MM.1S (cell line): ENCODE measurements around the gene PEX13.
"Not testable (repeated sequence)": the region's sequence is repeated elsewhere in the genome, so short reads cannot be mapped to it uniquely, and the experiment has no call there.

Source experiments
- DNase-seq: peaks from one replicate; pipeline ENCODE4 v3.0.0-alpha.2; 2015
- H2AFZ ChIP-seq: fragments of 300-600 bp; sonication (generic); 2 replicates; pipeline ENCODE4 v1.6.0; 2016; ENCODE audit warnings: antibody characterized with exemption, low read length
- H3F3A ChIP-seq: fragments of 300-600 bp; sonication (generic); 2 replicates; pipeline ENCODE4 v1.6.1; 2016; ENCODE audit warnings: mild to moderate bottlenecking, antibody characterized with exemption, low read length, moderate library complexity, mixed read lengths; ENCODE audit not compliant: insufficient read depth
- H3K27ac ChIP-seq: fragments of 300-600 bp; sonication (generic); 2 replicates; pipeline ENCODE4 v1.5.1; 2016; ENCODE audit warnings: mild to moderate bottlenecking, low read length
- H3K27me3 ChIP-seq: fragments of 300-600 bp; sonication (generic); replicated peaks from 2 replicates; pipeline ENCODE4 v1.6.0; 2016; ENCODE audit warnings: low read length; ENCODE audit not compliant: insufficient read depth
- H3K36me3 ChIP-seq: fragments of 300-600 bp; sonication (generic); replicated peaks from 2 replicates; pipeline ENCODE4 v1.6.1; 2016; ENCODE audit warnings: mild to moderate bottlenecking, low read length, mixed read lengths; ENCODE audit not compliant: insufficient read depth
- H3K4me1 ChIP-seq: fragments of 300-600 bp; sonication (generic); 2 replicates; pipeline ENCODE4 v1.6.1; 2016; ENCODE audit warnings: low read length, mixed read lengths
- H3K4me2 ChIP-seq: fragments of 300-600 bp; sonication (generic); 2 replicates; pipeline ENCODE4 v1.6.0; 2016; ENCODE audit warnings: low read depth, low read length
- H3K4me3 ChIP-seq: fragments of 300-600 bp; sonication (generic); 2 replicates; pipeline ENCODE4 v1.5.1; 2016; ENCODE audit warnings: low read length, mixed read lengths
- H3K79me2 ChIP-seq: fragments of 300-600 bp; sonication (generic); 2 replicates; pipeline ENCODE4 v1.6.1; 2016; ENCODE audit warnings: mixed run types, low read length, mixed read lengths
- H3K9ac ChIP-seq: fragments of 300-600 bp; sonication (generic); 2 replicates; pipeline ENCODE4 v1.6.1; 2016; ENCODE audit warnings: low read length, mixed read lengths
- H3K9me2 ChIP-seq: fragments of 300-600 bp; sonication (generic); replicated peaks from 2 replicates; pipeline ENCODE4 v1.6.1; 2016; ENCODE audit warnings: mild to moderate bottlenecking, low read length, mixed read lengths; ENCODE audit not compliant: insufficient read depth
- H3K9me3 ChIP-seq: fragments of 300-600 bp; sonication (generic); replicated peaks from 2 replicates; pipeline ENCODE4 v1.6.1; 2016; ENCODE audit warnings: mild to moderate bottlenecking, low read length, mixed read lengths; ENCODE audit not compliant: insufficient read depth
- H4K20me1 ChIP-seq: fragments of 300-600 bp; sonication (generic); 2 replicates; pipeline ENCODE4 v1.6.1; 2016; ENCODE audit warnings: mild to moderate bottlenecking, low read length, moderate library complexity, mixed read lengths; ENCODE audit not compliant: insufficient read depth
- EZH2 ChIP-seq: fragments of 300-600 bp; sonication (generic); optimal IDR thresholded peaks from 2 replicates; pipeline ENCODE3; 2017; ENCODE audit warnings: low read depth, mild to moderate bottlenecking, antibody characterized with exemption, low read length, mixed read lengths
- EZH2phosphoT487 ChIP-seq: fragments of 300-600 bp; sonication (generic); IDR thresholded peaks from 2 replicates; pipeline ENCODE4 v1.6.1; 2018; ENCODE audit warnings: antibody characterized with exemption, low read length
- TF ChIP-seq, protein P1 (sequence below): fragments of 300-600 bp; sonication (generic); IDR thresholded peaks from 2 replicates; pipeline ENCODE4 v1.5.1; 2016; ENCODE audit warnings: antibody characterized with exemption, low read length, mixed read lengths

Gene PEX13

DNA sequence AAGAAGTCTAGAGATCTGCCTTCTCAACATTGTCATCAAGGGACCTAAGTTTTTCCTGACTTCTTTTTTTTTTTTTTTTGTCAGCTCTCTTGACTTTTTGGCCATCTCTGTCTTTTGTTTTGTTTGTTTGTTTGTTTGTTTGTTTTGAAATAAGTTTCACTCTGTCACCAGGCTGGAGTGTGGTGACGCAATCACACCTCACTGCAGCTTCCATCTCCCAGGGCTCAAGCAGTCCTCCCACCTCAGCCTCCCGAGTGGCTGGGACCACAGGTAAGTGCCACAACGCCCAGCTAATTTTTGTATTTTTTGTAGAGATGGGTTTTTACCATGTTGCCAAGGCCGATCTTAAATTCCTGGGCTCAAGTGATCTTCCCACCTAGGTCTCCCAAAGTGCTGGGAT is 6.2 kb downstream of the PEX13 start:
- Histone ChIP-seq H2AFZ (no peak overlapping the region), H3K4me2 (no peak overlapping the region), H3K27me3 (no peaks in the 10 kb centered on the region), H3K4me3 (no peak overlapping the region), H3K79me2 (peaks cover 41% of the 10 kb centered on the region), H3K4me1 (peaks cover 10% of the 10 kb centered on the region; the same call in 1 of the 2 replicates), H3F3A (no peaks in the 10 kb centered on the region), H3K36me3 (no peaks in the 10 kb centered on the region), H3K9me2 (no peaks in the 10 kb centered on the region), H3K27ac (no peak overlapping the region), H3K9ac (no peak overlapping the region), H3K9me3 (no peaks in the 10 kb centered on the region), H4K20me1 (no peaks in the 10 kb centered on the region)
- TF ChIP-seq, protein P1, sequence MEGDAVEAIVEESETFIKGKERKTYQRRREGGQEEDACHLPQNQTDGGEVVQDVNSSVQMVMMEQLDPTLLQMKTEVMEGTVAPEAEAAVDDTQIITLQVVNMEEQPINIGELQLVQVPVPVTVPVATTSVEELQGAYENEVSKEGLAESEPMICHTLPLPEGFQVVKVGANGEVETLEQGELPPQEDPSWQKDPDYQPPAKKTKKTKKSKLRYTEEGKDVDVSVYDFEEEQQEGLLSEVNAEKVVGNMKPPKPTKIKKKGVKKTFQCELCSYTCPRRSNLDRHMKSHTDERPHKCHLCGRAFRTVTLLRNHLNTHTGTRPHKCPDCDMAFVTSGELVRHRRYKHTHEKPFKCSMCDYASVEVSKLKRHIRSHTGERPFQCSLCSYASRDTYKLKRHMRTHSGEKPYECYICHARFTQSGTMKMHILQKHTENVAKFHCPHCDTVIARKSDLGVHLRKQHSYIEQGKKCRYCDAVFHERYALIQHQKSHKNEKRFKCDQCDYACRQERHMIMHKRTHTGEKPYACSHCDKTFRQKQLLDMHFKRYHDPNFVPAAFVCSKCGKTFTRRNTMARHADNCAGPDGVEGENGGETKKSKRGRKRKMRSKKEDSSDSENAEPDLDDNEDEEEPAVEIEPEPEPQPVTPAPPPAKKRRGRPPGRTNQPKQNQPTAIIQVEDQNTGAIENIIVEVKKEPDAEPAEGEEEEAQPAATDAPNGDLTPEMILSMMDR, result no peak
- TF ChIP-seq EZH2phosphoT487 (no peak), EZH2 (no peak)
- no peak for DNase-seq

GRCh38 chr2:61029533-61029932 is 12.0 kb downstream of the PEX13 start:
- no peak overlapping the region for H3K4me2 ChIP-seq
- H2AFZ ChIP-seq, result no peak overlapping the region
- H3K27ac ChIP-seq, result no peak overlapping the region
- TF ChIP-seq EZH2, result no peak
- TF ChIP-seq, protein P1, result no peak
- TF ChIP-seq EZH2phosphoT487, result no peak
- H3K9me2 ChIP-seq, result no peaks in the 10 kb centered on the region
- no peak for DNase-seq
- H3K27me3 ChIP-seq, result no peaks in the 10 kb centered on the region
- H3K4me1 ChIP-seq, result no peaks in the 10 kb centered on the region
- no peaks in the 10 kb centered on the region for H3F3A ChIP-seq
- no peaks in the 10 kb centered on the region for H3K79me2 ChIP-seq
- H3K36me3 ChIP-seq, result peaks cover 7% of the 10 kb centered on the region; the same call in 1 of the 2 replicates
- no peak overlapping the region for H3K9ac ChIP-seq
- no peak overlapping the region for H3K4me3 ChIP-seq
- H3K9me3 ChIP-seq, result no peaks in the 10 kb centered on the region
- H4K20me1 ChIP-seq, result no peaks in the 10 kb centered on the region

DNA sequence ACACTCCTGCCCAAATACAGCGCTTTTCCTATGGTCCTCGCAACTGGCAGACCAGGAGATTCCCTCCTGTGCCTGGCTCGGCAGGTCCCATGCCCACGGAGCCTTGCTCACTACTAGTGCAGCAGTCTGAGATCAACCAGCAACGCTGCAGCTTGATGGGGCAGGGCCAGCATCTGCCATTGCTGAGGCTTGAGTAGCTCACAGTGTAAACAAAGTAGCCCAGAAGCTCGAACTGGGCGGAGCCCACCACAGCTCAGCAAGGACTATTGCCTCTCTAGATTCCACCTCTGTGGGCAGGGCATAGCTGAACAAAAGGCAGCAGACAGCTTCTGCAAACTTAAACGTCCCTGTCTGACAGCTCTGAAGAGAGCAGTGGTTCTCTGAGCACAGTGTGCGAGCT is 17.1 kb downstream of the PEX13 start:
- H3K79me2 ChIP-seq, H3K4me1 ChIP-seq, H3K9me2 ChIP-seq, H3K27me3 ChIP-seq, H3K9ac ChIP-seq, H3K9me3 ChIP-seq, H2AFZ ChIP-seq, H3F3A ChIP-seq, H3K27ac ChIP-seq, H3K4me2 ChIP-seq, DNase-seq, H3K4me3 ChIP-seq, H4K20me1 ChIP-seq, H3K36me3 ChIP-seq: not testable (repeated sequence)

GRCh38 chr2:61036643-61037042 is 19.1 kb downstream of the PEX13 start:
- H3F3A ChIP-seq, H3K79me2 ChIP-seq, DNase-seq, H3K4me2 ChIP-seq, H3K9me2 ChIP-seq, H3K27me3 ChIP-seq, H3K9me3 ChIP-seq, H3K9ac ChIP-seq, H4K20me1 ChIP-seq, H3K36me3 ChIP-seq, H2AFZ ChIP-seq, H3K4me1 ChIP-seq, H3K4me3 ChIP-seq, H3K27ac ChIP-seq: not testable (repeated sequence)
